HEK293 (cell line): ENCODE results near the gene MYADML2.

Experiments
- CTCF ChIA-PET: fragments of 350-600 bp; formaldehyde crosslinking; extraction: SDS; loops from one replicate; lab custom pipeline; 2021; ENCODE audit warnings: antibody characterized with exemption; lab: Yijun Ruan, JAX
- POLR2A ChIA-PET: fragments of 300-600 bp; formaldehyde crosslinking; extraction: SDS; loops from one replicate; lab custom pipeline; 2020; ENCODE audit warnings: antibody characterized with exemption, inconsistent platforms; lab: Yijun Ruan, JAX
- H3K27ac ChIP-seq: fragments of 200-500 bp; sonication (Bioruptor generic); 2 replicates; pipeline ENCODE4 v1.5.1; 2014; ENCODE audit warnings: low read depth, low read length, control low read depth, inconsistent platforms; ENCODE audit errors: extremely low read depth
- H3K36me3 ChIP-seq, 2 experiments: fragments of 200-500 bp in 1 of 2; sonication (Bioruptor generic) in 1 of 2; 1 replicate in 1 of 2; 2 replicates in 1 of 2; pipeline ENCODE4 v1.5.1; 2014 to 2017; ENCODE audit warnings: inconsistent platforms in 2 of 2, low read length in 2 of 2; ENCODE audit not compliant: control insufficient read depth in 2 of 2, insufficient read depth in 1 of 2
- H3K4me1 ChIP-seq: fragments of 200-500 bp; sonication (Bioruptor generic); 2 replicates; pipeline ENCODE4 v1.5.1; 2014; ENCODE audit warnings: mild to moderate bottlenecking, low read length, inconsistent platforms; ENCODE audit not compliant: control insufficient read depth, insufficient read depth
- H3K4me3 ChIP-seq: 2 replicates; pipeline ENCODE4 v1.5.1; 2011; ENCODE audit warnings: low read depth, mild to moderate bottlenecking, control low read depth, low read length, moderate library complexity
- H3K9me3 ChIP-seq: fragments of 200-500 bp; sonication (Bioruptor generic); 2 replicates; pipeline ENCODE4 v1.5.1; 2014; ENCODE audit warnings: low read depth, low read length, inconsistent platforms; ENCODE audit not compliant: control insufficient read depth, insufficient read depth
- ELK4 ChIP-seq: IDR thresholded peaks from 2 replicates; pipeline ENCODE4 v1.6.1; 2011; ENCODE audit warnings: mild to moderate bottlenecking, low read depth, low read length, borderline replicate concordance
- KLF17 ChIP-seq: fragments of 450-650 bp; formaldehyde crosslinking; IDR thresholded peaks from 2 replicates; pipeline ENCODE4 v1.5.1; 2016; ENCODE audit warnings: missing biosample characterization, missing genetic modification characterization
- KLF8 ChIP-seq: fragments of 450-650 bp; formaldehyde crosslinking; IDR thresholded peaks from 2 replicates; pipeline ENCODE4 v1.5.1; 2016; ENCODE audit warnings: missing biosample characterization, missing genetic modification characterization
- OSR2 ChIP-seq: fragments of 450-650 bp; formaldehyde crosslinking; IDR thresholded peaks from 2 replicates; pipeline ENCODE4 v1.5.1; 2016; ENCODE audit warnings: missing biosample characterization, missing genetic modification characterization
- SETDB1 ChIP-seq: IDR thresholded peaks from one replicate; pipeline ENCODE4 v1.6.1; 2017; ENCODE audit warnings: mild to moderate bottlenecking, low read length, moderate library complexity, mixed read lengths; ENCODE audit not compliant: insufficient read length
- ZFP69B ChIP-seq: fragments of 450-650 bp; formaldehyde crosslinking; IDR thresholded peaks from 2 replicates; pipeline ENCODE4 v1.5.1; 2016; ENCODE audit warnings: missing biosample characterization, missing genetic modification characterization
- ZNF266 ChIP-seq: fragments of 450-650 bp; formaldehyde crosslinking; IDR thresholded peaks from 2 replicates; pipeline ENCODE4 v1.5.1; 2016; ENCODE audit warnings: missing biosample characterization, missing genetic modification characterization, low read depth
- ZNF335 ChIP-seq: fragments of 450-650 bp; formaldehyde crosslinking; conservative IDR thresholded peaks from 2 replicates; pipeline ENCODE4 v1.5.1; 2016; ENCODE audit warnings: missing biosample characterization, missing genetic modification characterization
- ZNF354C ChIP-seq: fragments of 450-650 bp; formaldehyde crosslinking; IDR thresholded peaks from 2 replicates; pipeline ENCODE4 v1.5.1; 2016; ENCODE audit warnings: missing biosample characterization, missing genetic modification characterization, low read depth, borderline replicate concordance
- ZNF501 ChIP-seq: fragments of 450-650 bp; formaldehyde crosslinking; IDR thresholded peaks from 2 replicates; pipeline ENCODE4 v1.5.1; 2016; ENCODE audit warnings: missing biosample characterization, missing genetic modification characterization
- ZNF518A ChIP-seq: fragments of 450-650 bp; formaldehyde crosslinking; conservative IDR thresholded peaks from 2 replicates; pipeline ENCODE4 v1.5.1; 2016; ENCODE audit warnings: low read depth, missing biosample characterization, missing genetic modification characterization
- ZNF529 ChIP-seq: fragments of 450-650 bp; formaldehyde crosslinking; IDR thresholded peaks from 2 replicates; pipeline ENCODE4 v1.5.1; 2017; ENCODE audit warnings: missing genetic modification characterization, missing biosample characterization; ENCODE audit not compliant: insufficient replicate concordance
- ZNF670 ChIP-seq: fragments of 450-650 bp; formaldehyde crosslinking; IDR thresholded peaks from 2 replicates; pipeline ENCODE4 v1.5.1; 2016; ENCODE audit warnings: missing biosample characterization, missing genetic modification characterization, low read depth
- ZNF701 ChIP-seq: fragments of 450-650 bp; formaldehyde crosslinking; IDR thresholded peaks from 2 replicates; pipeline ENCODE4 v1.5.1; 2016; ENCODE audit warnings: missing biosample characterization, missing genetic modification characterization
- TF ChIP-seq, protein P1 (sequence below): fragments of 450-650 bp; formaldehyde crosslinking; IDR thresholded peaks from 2 replicates; pipeline ENCODE4 v1.5.1; 2016; ENCODE audit warnings: missing biosample characterization, missing genetic modification characterization
- TF ChIP-seq, protein P2 (sequence below): fragments of 450-650 bp; formaldehyde crosslinking; IDR thresholded peaks from 2 replicates; pipeline ENCODE4 v1.5.1; 2016; ENCODE audit warnings: missing biosample characterization, missing genetic modification characterization

The MYADML2 gene

DNA sequence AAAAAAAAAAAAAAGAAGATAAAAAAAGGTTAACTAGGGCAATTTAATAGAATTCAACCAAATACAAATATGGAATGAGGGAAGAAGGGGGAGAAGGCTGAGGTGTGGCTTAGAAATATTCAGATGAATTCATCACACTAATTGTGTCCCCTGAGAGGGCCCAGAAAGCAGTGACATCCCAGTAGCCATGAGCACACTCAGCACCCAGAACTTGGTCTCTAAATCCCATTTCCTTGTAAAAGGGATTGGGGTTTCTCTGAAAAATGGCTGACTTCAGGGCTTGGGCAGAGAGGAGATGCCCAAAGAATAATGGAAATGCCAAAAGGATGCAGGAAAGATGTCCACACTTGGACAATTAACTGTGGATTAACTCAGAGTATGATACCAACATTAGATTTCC, 26.4 kb upstream of the MYADML2 start:
- CTCF ChIA-PET, result interaction anchor here (0.6 to 1.9 kb wide), 2 partner anchors 14 to 92 kb away, joined by 3 to 5 read pairs; no protein-coding TSS in a partner anchor
- no peaks in the 10 kb centered on the region for H3K4me1 ChIP-seq

More for the DNA sequence above, 26.4 kb upstream of the MYADML2 start:
- H3K4me3 ChIP-seq, result no peak overlapping the region
- POLR2A ChIA-PET, result interaction anchor here (0.6 kb wide), 1 partner anchor 43 kb away, joined by 3 read pairs; no protein-coding TSS in a partner anchor
- H3K36me3 ChIP-seq, result no peaks in the 10 kb centered on the region
- TF ChIP-seq ZFP69B (tag by site-specific recombination) (0 out of 2 replicates have a peak, but pooled peaks have one; percentile 23), ZNF529 (peak; percentile 56), ZNF670 (tag by site-specific recombination) (no peak), SETDB1 (peak; percentile 92), KLF8 (peak; percentile 60), ZNF518A (tag by site-specific recombination) (0 out of 2 replicates have a peak, but pooled peaks have one; percentile 23), ZNF335 (tag by site-specific recombination) (no peak), ELK4 (no peak), ZNF701 (tag by site-specific recombination) (no peak), OSR2 (tag by site-specific recombination) (no peak), ZNF354C (tag by site-specific recombination) (no peak), KLF17 (tag by site-specific recombination) (no peak), ZNF501 (tag by site-specific recombination) (no peak), ZNF266 (tag by site-specific recombination) (no peak)
- TF ChIP-seq, protein P1, sequence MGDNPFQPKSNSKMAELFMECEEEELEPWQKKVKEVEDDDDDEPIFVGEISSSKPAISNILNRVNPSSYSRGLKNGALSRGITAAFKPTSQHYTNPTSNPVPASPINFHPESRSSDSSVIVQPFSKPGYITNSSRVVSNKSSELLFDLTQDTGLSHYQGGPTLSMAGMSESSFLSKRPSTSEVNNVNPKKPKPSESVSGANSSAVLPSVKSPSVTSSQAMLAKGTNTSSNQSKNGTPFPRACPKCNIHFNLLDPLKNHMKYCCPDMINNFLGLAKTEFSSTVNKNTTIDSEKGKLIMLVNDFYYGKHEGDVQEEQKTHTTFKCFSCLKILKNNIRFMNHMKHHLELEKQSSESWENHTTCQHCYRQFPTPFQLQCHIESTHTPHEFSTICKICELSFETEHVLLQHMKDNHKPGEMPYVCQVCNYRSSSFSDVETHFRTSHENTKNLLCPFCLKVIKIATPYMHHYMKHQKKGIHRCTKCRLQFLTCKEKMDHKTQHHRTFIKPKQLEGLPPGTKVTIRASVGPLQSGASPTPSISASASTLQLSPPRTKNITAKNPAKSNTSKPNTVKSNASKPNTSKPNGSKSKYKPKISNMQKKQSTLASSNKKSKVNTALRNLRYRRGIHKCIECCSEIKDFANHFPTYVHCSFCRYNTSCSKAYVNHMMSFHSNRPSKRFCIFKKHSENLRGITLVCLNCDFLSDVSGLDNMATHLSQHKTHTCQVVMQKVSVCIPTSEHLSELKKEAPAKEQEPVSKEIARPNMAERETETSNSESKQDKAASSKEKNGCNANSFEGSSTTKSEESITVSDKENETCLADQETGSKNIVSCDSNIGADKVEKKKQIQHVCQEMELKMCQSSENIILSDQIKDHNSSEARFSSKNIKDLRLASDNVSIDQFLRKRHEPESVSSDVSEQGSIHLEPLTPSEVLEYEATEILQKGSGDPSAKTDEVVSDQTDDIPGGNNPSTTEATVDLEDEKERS (tag by site-specific recombination), result peak; percentile 90
- TF ChIP-seq, protein P2, sequence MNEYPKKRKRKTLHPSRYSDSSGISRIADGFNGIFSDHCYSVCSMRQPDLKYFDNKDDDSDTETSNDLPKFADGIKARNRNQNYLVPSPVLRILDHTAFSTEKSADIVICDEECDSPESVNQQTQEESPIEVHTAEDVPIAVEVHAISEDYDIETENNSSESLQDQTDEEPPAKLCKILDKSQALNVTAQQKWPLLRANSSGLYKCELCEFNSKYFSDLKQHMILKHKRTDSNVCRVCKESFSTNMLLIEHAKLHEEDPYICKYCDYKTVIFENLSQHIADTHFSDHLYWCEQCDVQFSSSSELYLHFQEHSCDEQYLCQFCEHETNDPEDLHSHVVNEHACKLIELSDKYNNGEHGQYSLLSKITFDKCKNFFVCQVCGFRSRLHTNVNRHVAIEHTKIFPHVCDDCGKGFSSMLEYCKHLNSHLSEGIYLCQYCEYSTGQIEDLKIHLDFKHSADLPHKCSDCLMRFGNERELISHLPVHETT (tag by site-specific recombination), result 0 out of 2 replicates have a peak, but pooled peaks have one; percentile 46
- H3K9me3 ChIP-seq, result no peaks in the 10 kb centered on the region
- no peak overlapping the region for H3K27ac ChIP-seq
